ENCODE data around the gene WSCD1. TPM values are rescaled to one million over a fixed set of nuclear protein-coding genes. Genes with fewer than 3 reads are reported as not detected.

WSCD1 gene
- total and polyA plus RNA-seq, 2 donors (not counting 3 experiments of a cell fraction or from before 2014, with no cell fraction given), result 21.5 to 49.4 TPM

GRCh38 chr17:6163612-6164333 is 93.6 kb downstream of the WSCD1 start:
- intact Hi-C loops (cut with micrococcal nuclease) (no loop called here), dilution Hi-C loops (cut with MboI; ENCODE audit: extremely low pct_ligation_motif_present, low sequenced_read_pairs) (no loop called here)
- Histone ChIP-seq H3K79me2 (ENCODE audit: control insufficient read depth, insufficient read depth, low read length) (no peaks in the 10 kb centered on the region), H3K9me1 (replicated peaks; ENCODE audit: control insufficient read depth, extremely low read depth, insufficient read depth, low read length) (no peaks in the 10 kb centered on the region), H3K4me1 (ENCODE audit: control insufficient read depth, extremely low read depth, insufficient read depth, low read length) (peaks cover 4% of the 10 kb centered on the region), H2AFZ (ENCODE audit: low read depth, low read length) (no peak overlapping the region), H3K9ac (replicated peaks; ENCODE audit: extremely low read depth, insufficient read depth, low read length) (no peak overlapping the region), H3K4me3 (replicated peaks in 1 of 3; ENCODE audit: insufficient read depth in 1 of 3, low read depth in 1 of 3, low read length in 3 of 3) (no peak overlapping the region), H3K27ac (ENCODE audit: insufficient read depth, low read depth, low read length) (no peak overlapping the region), H3K36me3 (ENCODE audit: control insufficient read depth in 2 of 2, extremely low read depth in 1 of 2, insufficient read depth in 2 of 2, low read length in 2 of 2) (no peaks in the 10 kb centered on the region), H4K20me1 (replicated peaks; ENCODE audit: control insufficient read depth, extremely low read depth, insufficient read depth, low read length) (no peaks in the 10 kb centered on the region), H3K27me3 (ENCODE audit: control insufficient read depth in 2 of 2, insufficient read depth in 2 of 2, low read length in 2 of 2) (no peaks in the 10 kb centered on the region), H3K9me3 (replicated peaks; ENCODE audit: control insufficient read depth, insufficient read depth, low read length) (no peaks in the 10 kb centered on the region), H3K4me2 (ENCODE audit: insufficient read depth, low read length) (no peak overlapping the region)
- ChIA-PET POLR2A (no interaction called here), CTCF (no interaction called here)
- no peak for TF ChIP-seq MYC (IDR thresholded peaks at IDR 0.05; ENCODE audit: low read depth, low read length)
- DNase-seq (ENCODE audit: low read depth, low spot score) (peak; percentile 32), FAIRE-seq (peak; percentile 81)
- no TSS peak for BruUV-seq (replicated peaks)

GRCh38 chr17:6164996-6165395 is 94.8 kb downstream of the WSCD1 start:
- POLR2A ChIA-PET, result no interaction called here
- Histone ChIP-seq H3K27ac (ENCODE audit: insufficient read depth, low read depth, low read length) (no peak overlapping the region), H3K27me3 (ENCODE audit: control insufficient read depth in 2 of 2, insufficient read depth in 2 of 2, low read length in 2 of 2) (no peaks in the 10 kb centered on the region), H3K9ac (replicated peaks; ENCODE audit: extremely low read depth, insufficient read depth, low read length) (no peak overlapping the region), H3K36me3 (ENCODE audit: control insufficient read depth in 2 of 2, extremely low read depth in 1 of 2, insufficient read depth in 2 of 2, low read length in 2 of 2) (no peaks in the 10 kb centered on the region), H2AFZ (ENCODE audit: low read depth, low read length) (no peak overlapping the region), H4K20me1 (replicated peaks; ENCODE audit: control insufficient read depth, extremely low read depth, insufficient read depth, low read length) (no peaks in the 10 kb centered on the region), H3K79me2 (ENCODE audit: control insufficient read depth, insufficient read depth, low read length) (no peaks in the 10 kb centered on the region), H3K4me3 (replicated peaks in 1 of 3; ENCODE audit: insufficient read depth in 1 of 3, low read depth in 1 of 3, low read length in 3 of 3) (no peak overlapping the region), H3K9me1 (replicated peaks; ENCODE audit: control insufficient read depth, extremely low read depth, insufficient read depth, low read length) (no peaks in the 10 kb centered on the region), H3K9me3 (replicated peaks; ENCODE audit: control insufficient read depth, insufficient read depth, low read length) (no peaks in the 10 kb centered on the region), H3K4me1 (ENCODE audit: control insufficient read depth, extremely low read depth, insufficient read depth, low read length) (peaks cover 4% of the 10 kb centered on the region), H3K4me2 (ENCODE audit: insufficient read depth, low read length) (no peak overlapping the region)
- BruUV-seq (replicated peaks), result no TSS peak
- TF ChIP-seq POLR2A (IDR thresholded peaks at IDR 0.05; ENCODE audit: low read depth, low read length) (no peak), JUN (IDR thresholded peaks at IDR 0.05; ENCODE audit: borderline replicate concordance, insufficient read depth, insufficient read length, low read depth) (no peak), EZH2 (IDR thresholded peaks at IDR 0.05; ENCODE audit: borderline replicate concordance, low read depth, low read length, severe bottlenecking) (no peak), FOS (IDR thresholded peaks at IDR 0.05; ENCODE audit: borderline replicate concordance, insufficient read depth, low read length) (no peak), MYC (IDR thresholded peaks at IDR 0.05; ENCODE audit: low read depth, low read length) (no peak), MAX (IDR thresholded peaks at IDR 0.05; ENCODE audit: insufficient read depth, insufficient read length) (no peak), POLR2AphosphoS5 (IDR thresholded peaks at IDR 0.05; ENCODE audit: insufficient read depth, low read depth, low read length) (no peak), GATA2 (IDR thresholded peaks at IDR 0.05; ENCODE audit: insufficient read depth, insufficient read length, low read depth, low read length) (no peak), CTCF (IDR thresholded peaks at IDR 0.05; ENCODE audit: extremely low read depth in 1 of 2, insufficient read depth in 1 of 2, low read depth in 1 of 2, low read length in 2 of 2) (no peak)
- intact Hi-C loops (cut with micrococcal nuclease) (no loop called here), dilution Hi-C loops (cut with MboI; ENCODE audit: extremely low pct_ligation_motif_present, low sequenced_read_pairs) (no loop called here)
- CTCF ChIA-PET, result no interaction called here
- FAIRE-seq (no peak), DNase-seq (ENCODE audit: low read depth, low spot score) (no peak)

Data from endothelial cell of umbilical vein (primary cell).